GM12864 (cell line): Measurements from ENCODE around the gene DOHH.
"Not testable (repeated sequence)": the region's sequence is repeated elsewhere in the genome, so short reads cannot be mapped to it uniquely, and the experiment has no call there.

Experiments
- DNase-seq: peaks from one replicate; pipeline ENCODE4 v3.0.0-alpha.2; 2011; ENCODE audit warnings: low read depth
- H3K4me3 ChIP-seq: 2 replicates; pipeline ENCODE4 v1.5.1; 2011; ENCODE audit warnings: mild to moderate bottlenecking, low read depth, low read length, control low read depth
- CTCF ChIP-seq: IDR thresholded peaks from 2 replicates; pipeline ENCODE4 v1.5.1; 2011; ENCODE audit warnings: low read depth, mild to moderate bottlenecking, moderate library complexity, low read length, control low read depth, inconsistent platforms; ENCODE audit errors: missing control alignments

DOHH gene

DNA sequence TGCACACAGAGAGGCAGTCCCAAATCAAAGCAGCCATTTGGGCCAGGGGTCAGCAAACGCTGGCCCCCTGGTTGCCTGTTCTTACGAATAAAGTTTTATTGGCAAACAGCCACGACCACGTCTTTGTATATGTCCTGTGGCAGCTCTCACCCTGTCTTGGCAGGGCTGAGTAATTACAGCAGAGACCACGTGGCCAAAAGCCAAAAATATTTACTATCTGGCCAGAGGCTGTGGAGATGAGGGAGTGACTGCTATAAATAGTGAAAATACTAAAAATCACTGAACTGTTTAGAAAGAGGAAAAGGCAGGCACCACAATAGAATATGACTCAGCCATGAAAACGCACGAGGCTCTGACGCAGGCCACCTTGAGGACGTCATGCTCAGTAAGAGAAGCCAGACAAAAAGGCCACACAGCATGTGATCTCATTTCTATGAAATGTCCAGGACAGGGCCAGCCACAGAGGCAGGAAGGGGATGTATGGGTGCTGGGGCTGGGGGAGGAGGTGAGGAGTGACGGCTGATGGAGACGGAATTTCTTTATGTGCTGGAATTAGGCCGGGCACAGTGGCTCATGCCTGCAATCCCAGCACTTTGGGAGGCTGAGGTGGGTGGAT lies 49.6 kb downstream of the DOHH start:
- DNase-seq, result no peak
- H3K4me3 ChIP-seq, result no peak overlapping the region
- TF ChIP-seq CTCF, result no peak

DNA sequence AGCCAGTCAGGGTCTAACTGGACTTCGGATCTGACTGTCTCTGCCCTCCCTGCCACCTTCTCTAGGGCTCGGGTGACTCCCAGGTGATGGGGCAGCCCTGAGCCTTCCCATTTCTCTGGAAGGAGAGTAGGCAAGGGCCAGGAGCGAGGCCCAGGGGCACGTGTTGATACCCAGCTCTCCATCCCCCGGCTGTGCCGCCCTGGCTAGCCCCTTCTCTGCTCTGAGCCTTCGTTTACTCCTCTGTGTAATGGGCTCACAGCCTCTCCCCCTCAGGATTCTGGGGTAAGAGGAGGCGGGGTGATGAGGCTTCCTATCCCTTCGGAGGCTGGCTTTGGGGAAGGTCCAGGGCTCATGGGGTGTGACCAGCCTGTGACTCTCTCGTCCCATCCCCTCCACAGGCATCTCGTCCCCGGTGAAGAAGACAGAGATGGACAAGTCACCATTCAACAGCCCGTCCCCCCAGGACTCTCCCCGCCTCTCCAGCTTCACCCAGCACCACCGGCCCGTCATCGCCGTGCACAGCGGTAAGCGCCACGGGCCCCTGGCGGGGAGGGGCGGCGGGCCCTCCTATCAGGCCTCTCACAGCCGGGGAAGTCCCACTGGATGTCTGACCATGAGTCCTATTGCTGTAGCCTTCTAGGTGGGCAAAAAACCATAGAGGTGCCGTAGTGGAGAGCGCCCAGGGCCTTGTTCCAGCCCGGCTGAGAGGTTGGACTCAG lies 51.7 kb downstream of the DOHH start:
- no peak for TF ChIP-seq CTCF
- no peak overlapping the region for H3K4me3 ChIP-seq
- no peak for DNase-seq

- H3K4me3 ChIP-seq, DNase-seq: not testable (repeated sequence)
Measured at GRCh38 chr19:3446657-3447056, 53.8 kb downstream of the DOHH start.

GRCh38 chr19:3444695-3445234 lies 55.7 kb downstream of the DOHH start:
- no peak for DNase-seq
- no peak for TF ChIP-seq CTCF
- no peak overlapping the region for H3K4me3 ChIP-seq

GRCh38 chr19:3443840-3444694 lies 56.4 kb downstream of the DOHH start:
- DNase-seq, result no peak

DNA sequence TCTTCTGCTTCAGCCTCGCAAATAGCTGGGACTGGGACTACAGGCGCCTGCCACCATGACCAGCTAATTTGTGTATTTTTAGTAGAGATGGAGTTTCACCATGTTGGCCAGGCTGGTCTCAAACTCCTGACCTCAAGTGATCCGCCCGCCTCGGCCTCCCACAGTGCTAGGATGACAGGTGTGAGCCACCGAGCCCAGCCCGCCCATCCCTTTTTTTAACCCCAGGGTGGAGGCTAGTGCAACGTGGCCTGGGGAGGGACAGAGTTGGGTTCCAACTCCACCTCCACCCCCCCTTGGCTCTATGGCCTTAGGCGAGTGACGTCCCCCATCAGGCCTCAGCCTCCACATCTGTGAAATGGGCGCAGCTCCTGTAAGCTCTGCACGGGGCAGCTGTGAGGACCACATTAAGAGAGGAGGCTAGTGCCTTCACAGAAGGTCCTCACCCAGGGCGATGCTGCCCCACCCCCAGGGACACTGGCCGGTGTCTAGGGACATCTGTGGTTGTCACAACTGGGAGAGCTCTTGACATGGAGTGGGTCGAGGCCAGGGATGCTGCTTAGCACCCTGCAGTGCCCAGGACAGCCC lies 57.9 kb downstream of the DOHH start:
- DNase-seq, result no peak
- H3K4me3 ChIP-seq, result no peak overlapping the region
- no peak for TF ChIP-seq CTCF

More at GRCh38 chr19:3443840-3444694, 56.4 kb downstream of the DOHH start:
- no peak overlapping the region for H3K4me3 ChIP-seq
- no peak for TF ChIP-seq CTCF

DNA sequence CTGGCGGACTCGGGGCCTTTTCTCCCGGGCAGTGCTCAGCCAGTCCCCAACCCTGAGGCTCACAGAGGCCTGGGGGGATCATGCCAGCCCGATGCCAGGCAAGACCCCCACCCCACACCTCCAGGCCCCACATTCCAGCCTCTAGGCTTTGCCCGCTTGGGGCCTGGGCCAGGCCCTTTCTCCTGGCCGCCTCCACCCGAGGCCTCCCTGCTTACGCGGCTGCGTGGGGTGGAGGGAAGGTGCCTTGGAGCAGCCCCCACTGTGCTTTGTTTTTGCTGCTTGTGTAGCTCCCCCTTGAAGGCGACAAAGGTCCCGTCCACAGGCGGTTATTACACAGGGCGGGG lies 58.5 kb downstream of the DOHH start:
- no peak overlapping the region for H3K4me3 ChIP-seq
- no peak for TF ChIP-seq CTCF
- DNase-seq, result no peak
